Upper lobe of left lung (tissue), 4 donors: ENCODE data around the gene FHOD3.

ENCODE experiments used
- POLR2A ChIP-seq, 4 donors: fragments of 450-650 bp; IDR thresholded peaks; one replicate each; pipeline ENCODE4 v1.5.1; 2016 to 2017; ENCODE audit warnings: antibody characterized with exemption in 4 of 4, mild to moderate bottlenecking in 2 of 4
- TF ChIP-seq, protein P1 (sequence below), 6 experiments: fragments of 450-650 bp in 4 of 6; fragments of 200-600 bp in 2 of 6; sonication (generic) in 2 of 6; IDR thresholded peaks; one replicate each; pipeline ENCODE4 v1.5.1; 2016 to 2019; ENCODE audit warnings: antibody characterized with exemption in 6 of 6

- TF ChIP-seq POLR2A (IDR thresholded peaks at IDR 0.05), result no peak
- TF ChIP-seq, protein P1, sequence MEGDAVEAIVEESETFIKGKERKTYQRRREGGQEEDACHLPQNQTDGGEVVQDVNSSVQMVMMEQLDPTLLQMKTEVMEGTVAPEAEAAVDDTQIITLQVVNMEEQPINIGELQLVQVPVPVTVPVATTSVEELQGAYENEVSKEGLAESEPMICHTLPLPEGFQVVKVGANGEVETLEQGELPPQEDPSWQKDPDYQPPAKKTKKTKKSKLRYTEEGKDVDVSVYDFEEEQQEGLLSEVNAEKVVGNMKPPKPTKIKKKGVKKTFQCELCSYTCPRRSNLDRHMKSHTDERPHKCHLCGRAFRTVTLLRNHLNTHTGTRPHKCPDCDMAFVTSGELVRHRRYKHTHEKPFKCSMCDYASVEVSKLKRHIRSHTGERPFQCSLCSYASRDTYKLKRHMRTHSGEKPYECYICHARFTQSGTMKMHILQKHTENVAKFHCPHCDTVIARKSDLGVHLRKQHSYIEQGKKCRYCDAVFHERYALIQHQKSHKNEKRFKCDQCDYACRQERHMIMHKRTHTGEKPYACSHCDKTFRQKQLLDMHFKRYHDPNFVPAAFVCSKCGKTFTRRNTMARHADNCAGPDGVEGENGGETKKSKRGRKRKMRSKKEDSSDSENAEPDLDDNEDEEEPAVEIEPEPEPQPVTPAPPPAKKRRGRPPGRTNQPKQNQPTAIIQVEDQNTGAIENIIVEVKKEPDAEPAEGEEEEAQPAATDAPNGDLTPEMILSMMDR (IDR thresholded peaks at IDR 0.05), result no peak
Measured at GRCh38 chr18:36692371-36692770, 394.9 kb downstream of the FHOD3 start.
